Hepatocyte (in vitro differentiated cells): ENCODE data around the gene NHLRC1.

ENCODE experiments used
- EZH2 ChIP-seq: fragments of 200-600 bp; sonication (generic); IDR thresholded peaks from 2 replicates; pipeline ENCODE4 v1.6.1; 2016; ENCODE audit warnings: antibody characterized with exemption, mild to moderate bottlenecking, borderline replicate concordance
- EZH2phosphoT487 ChIP-seq: fragments of 200-600 bp; sonication (generic); IDR thresholded peaks from one replicate; pipeline ENCODE4 v1.6.1; 2018; ENCODE audit warnings: antibody characterized with exemption, mild to moderate bottlenecking, low read depth, moderate library complexity; ENCODE audit not compliant: unreplicated experiment, severe bottlenecking
- TF ChIP-seq, protein P1 (sequence below): fragments of 200-600 bp; sonication (generic); IDR thresholded peaks from 2 replicates; pipeline ENCODE4 v1.5.1; 2016; ENCODE audit warnings: antibody characterized with exemption, mild to moderate bottlenecking; ENCODE audit not compliant: poor library complexity

DNA sequence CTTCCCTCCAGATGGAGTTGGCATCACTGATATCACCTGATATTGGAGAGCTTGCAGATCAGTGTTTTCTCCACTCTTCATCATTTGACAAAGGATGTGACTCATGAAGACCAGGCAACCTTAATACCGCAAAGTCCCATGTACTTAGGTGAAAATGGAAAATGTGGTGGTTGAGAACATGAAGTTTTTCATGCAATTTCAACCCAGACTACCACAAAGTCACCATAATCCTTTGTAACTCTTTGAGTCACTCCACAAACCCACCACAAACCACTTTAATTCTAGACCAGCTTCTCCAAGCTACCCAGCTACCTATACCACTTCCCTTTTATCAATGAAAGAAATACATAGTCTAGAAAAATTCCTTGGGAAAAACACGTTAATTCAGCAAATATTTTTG, 7.1 kb downstream of the NHLRC1 start:
- TF ChIP-seq EZH2phosphoT487 = no peak
- TF ChIP-seq, protein P1, sequence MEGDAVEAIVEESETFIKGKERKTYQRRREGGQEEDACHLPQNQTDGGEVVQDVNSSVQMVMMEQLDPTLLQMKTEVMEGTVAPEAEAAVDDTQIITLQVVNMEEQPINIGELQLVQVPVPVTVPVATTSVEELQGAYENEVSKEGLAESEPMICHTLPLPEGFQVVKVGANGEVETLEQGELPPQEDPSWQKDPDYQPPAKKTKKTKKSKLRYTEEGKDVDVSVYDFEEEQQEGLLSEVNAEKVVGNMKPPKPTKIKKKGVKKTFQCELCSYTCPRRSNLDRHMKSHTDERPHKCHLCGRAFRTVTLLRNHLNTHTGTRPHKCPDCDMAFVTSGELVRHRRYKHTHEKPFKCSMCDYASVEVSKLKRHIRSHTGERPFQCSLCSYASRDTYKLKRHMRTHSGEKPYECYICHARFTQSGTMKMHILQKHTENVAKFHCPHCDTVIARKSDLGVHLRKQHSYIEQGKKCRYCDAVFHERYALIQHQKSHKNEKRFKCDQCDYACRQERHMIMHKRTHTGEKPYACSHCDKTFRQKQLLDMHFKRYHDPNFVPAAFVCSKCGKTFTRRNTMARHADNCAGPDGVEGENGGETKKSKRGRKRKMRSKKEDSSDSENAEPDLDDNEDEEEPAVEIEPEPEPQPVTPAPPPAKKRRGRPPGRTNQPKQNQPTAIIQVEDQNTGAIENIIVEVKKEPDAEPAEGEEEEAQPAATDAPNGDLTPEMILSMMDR = no peak
- no peak for TF ChIP-seq EZH2
